ENCODE measurements around the gene MTURN.
"Not testable (repeated sequence)": the region's sequence is repeated elsewhere in the genome, so short reads cannot be mapped to it uniquely, and the experiment has no call there.

Gene MTURN

GRCh38 chr7:30134611-30135300 is at the start of gene MTURN:
Gene MTURN (plus strand): TSS chr7:30134986. CDS start chr7:30135137, 151 bp downstream.
- DNase-seq (ENCODE audit: low read depth), result peak; percentile 78

- DNase-seq (ENCODE audit: low read depth), result no peak
These were observed 48.3 kb upstream of the MTURN start for GRCh38 chr7:30086529-30086928.

- DNase-seq (ENCODE audit: low read depth), result no peak
These were observed 47.4 kb upstream of the MTURN start for GRCh38 chr7:30087371-30087770.

- no peak for DNase-seq (ENCODE audit: low read depth)
These were observed 46.4 kb upstream of the MTURN start for GRCh38 chr7:30088362-30088761.

GRCh38 chr7:30090111-30090510 is 44.7 kb upstream of the MTURN start:
- DNase-seq (ENCODE audit: low read depth), result no peak

- no peak for DNase-seq (ENCODE audit: low read depth)
These were observed 43.3 kb upstream of the MTURN start for GRCh38 chr7:30091491-30091912.

GRCh38 chr7:30091987-30092386 is 42.8 kb upstream of the MTURN start:
- DNase-seq (ENCODE audit: low read depth), result no peak

GRCh38 chr7:30093420-30093952 is 41.3 kb upstream of the MTURN start:
- DNase-seq (ENCODE audit: low read depth), result no peak

GRCh38 chr7:30098599-30098998 is 36.2 kb upstream of the MTURN start:
- not testable (repeated sequence) for DNase-seq (ENCODE audit: low read depth)

GRCh38 chr7:30102281-30102680 is 32.5 kb upstream of the MTURN start:
- DNase-seq (ENCODE audit: low read depth), result no peak

GRCh38 chr7:30104157-30104556 is 30.6 kb upstream of the MTURN start:
- DNase-seq (ENCODE audit: low read depth), result no peak

- DNase-seq (ENCODE audit: low read depth), result no peak
These were observed 22.6 kb upstream of the MTURN start for GRCh38 chr7:30112103-30112713.

GRCh38 chr7:30113144-30113543 is 21.6 kb upstream of the MTURN start:
- DNase-seq (ENCODE audit: low read depth), result no peak

GRCh38 chr7:30114536-30115238 is 20.1 kb upstream of the MTURN start:
- DNase-seq (ENCODE audit: low read depth), result no peak

GRCh38 chr7:30115709-30116297 is 19.0 kb upstream of the MTURN start:
- no peak for DNase-seq (ENCODE audit: low read depth)

- DNase-seq (ENCODE audit: low read depth), result no peak
These were observed 18.0 kb upstream of the MTURN start for GRCh38 chr7:30116771-30117170.

GRCh38 chr7:30117896-30118295 is 16.9 kb upstream of the MTURN start:
- no peak for DNase-seq (ENCODE audit: low read depth)

- no peak for DNase-seq (ENCODE audit: low read depth)
These were observed 14.8 kb upstream of the MTURN start for GRCh38 chr7:30119890-30120577.

- DNase-seq (ENCODE audit: low read depth), result no peak
These were observed 813 bp upstream of the MTURN start for GRCh38 chr7:30133736-30134610.

- peak; percentile 23 for DNase-seq (ENCODE audit: low read depth)
These were observed 723 bp downstream of the MTURN start for GRCh38 chr7:30135301-30136116.

All from stimulated activated CD8-positive, alpha-beta memory T cell treated with anti-CD3 and anti-CD28 coated beads, Interleukin-15, amount 100 ng/mL, for 24 hours (primary cell).